Hepatocyte (in vitro differentiated cells): ENCODE data around the gene SKP1. TPM values are rescaled to one million over a fixed set of nuclear protein-coding genes. Genes with fewer than 3 reads are reported as not detected.

Experiments
- DNase-seq: peaks from one replicate; pipeline ENCODE4 v3.0.0-alpha.2; 2016; ENCODE audit warnings: low spot score
- H2AFZ ChIP-seq: fragments of 200-600 bp; sonication (generic); 2 replicates; pipeline ENCODE4 v1.6.0; 2016; ENCODE audit warnings: antibody characterized with exemption, mild to moderate bottlenecking
- H3K27ac ChIP-seq: fragments of 200-600 bp; sonication (generic); 2 replicates; pipeline ENCODE4 v1.5.1; 2016; ENCODE audit warnings: mild to moderate bottlenecking
- H3K27me3 ChIP-seq: fragments of 200-600 bp; sonication (generic); 2 replicates; pipeline ENCODE4 v1.6.1; 2016
- H3K36me3 ChIP-seq: fragments of 200-600 bp; sonication (generic); replicated peaks from 2 replicates; pipeline ENCODE4 v1.5.1; 2016; ENCODE audit warnings: low read depth; ENCODE audit not compliant: insufficient read depth
- H3K4me1 ChIP-seq: fragments of 200-600 bp; sonication (generic); 2 replicates; pipeline ENCODE4 v1.5.1; 2016; ENCODE audit warnings: mild to moderate bottlenecking, moderate library complexity; ENCODE audit not compliant: insufficient read depth
- H3K4me2 ChIP-seq: fragments of 200-600 bp; sonication (generic); 2 replicates; pipeline ENCODE4 v1.6.0; 2016
- H3K4me3 ChIP-seq: fragments of 200-600 bp; sonication (generic); 2 replicates; pipeline ENCODE4 v1.5.1; 2016; ENCODE audit warnings: mild to moderate bottlenecking
- H3K79me2 ChIP-seq: fragments of 200-600 bp; sonication (generic); 2 replicates; pipeline ENCODE4 v1.6.0; 2017; ENCODE audit warnings: mild to moderate bottlenecking
- H3K9me2 ChIP-seq: fragments of 200-600 bp; sonication (generic); replicated peaks from 2 replicates; pipeline ENCODE4 v1.6.0; 2017; ENCODE audit warnings: mild to moderate bottlenecking; ENCODE audit not compliant: insufficient read depth
- H3K9me3 ChIP-seq: fragments of 200-600 bp; sonication (generic); 2 replicates; pipeline ENCODE4 v1.5.1; 2016; ENCODE audit warnings: low read depth, mild to moderate bottlenecking
- H4K20me1 ChIP-seq: fragments of 200-600 bp; sonication (generic); 2 replicates; pipeline ENCODE4 v1.6.0; 2016; ENCODE audit warnings: mild to moderate bottlenecking; ENCODE audit not compliant: insufficient read depth, poor library complexity, severe bottlenecking
- CTCF ChIP-seq: fragments of 200-600 bp; sonication (generic); IDR thresholded peaks from 2 replicates; pipeline ENCODE4 v1.5.1; 2016; ENCODE audit warnings: antibody characterized with exemption, mild to moderate bottlenecking; ENCODE audit not compliant: poor library complexity
- EZH2 ChIP-seq: fragments of 200-600 bp; sonication (generic); IDR thresholded peaks from 2 replicates; pipeline ENCODE4 v1.6.1; 2016; ENCODE audit warnings: antibody characterized with exemption, mild to moderate bottlenecking, borderline replicate concordance
- EZH2phosphoT487 ChIP-seq: fragments of 200-600 bp; sonication (generic); IDR thresholded peaks from one replicate; pipeline ENCODE4 v1.6.1; 2018; ENCODE audit warnings: antibody characterized with exemption, mild to moderate bottlenecking, low read depth, moderate library complexity; ENCODE audit not compliant: unreplicated experiment, severe bottlenecking
- WGBS: methylation state at CpG from one replicate; pipeline ENCODE4 v1.1.6; 2016; ENCODE audit warnings: low lambda C conversion rate; ENCODE audit errors: missing lambda C conversion rate; 5-methylcytosine and 5-hydroxymethylcytosine counted together
- polyA plus RNA-seq: library from polyadenylated mRNA; unstranded; fragments of >200 nt; fragmentation: Nextera tagmentation; extraction: Ambion mirVana; gene quantifications from 2 replicates; pipeline ENCODE4 v1.2.1, GENCODE V29; 2016
- total RNA-seq: library from RNA; depleted of rRNA; stranded (reverse); fragments of >200 nt; gene quantifications from 2 replicates; pipeline ENCODE4 v1.2.3, GENCODE V29; 2014

SKP1 gene
- total and polyA plus RNA-seq, 2 experiments from 2014 or later, result 543 to 723 TPM

GRCh38 chr5:134178096-134178419, 1.3 kb upstream of the SKP1 start:
- peak overlapping the region; percentile 95 for H3K4me2 ChIP-seq
- peaks cover 26% of the 10 kb centered on the region for H3K4me1 ChIP-seq
- H3K36me3 ChIP-seq, result no peaks in the 10 kb centered on the region
- H3K27me3 ChIP-seq, result no peaks in the 10 kb centered on the region
- H4K20me1 ChIP-seq, result peaks cover 33% of the 10 kb centered on the region
- H3K27ac ChIP-seq, result peak overlapping the region; percentile 100
- no peak for TF ChIP-seq CTCF
- no peak for TF ChIP-seq EZH2
- TF ChIP-seq EZH2phosphoT487, result no peak
- no peaks in the 10 kb centered on the region for H3K9me3 ChIP-seq
- no peak overlapping the region for H3K4me3 ChIP-seq
- no peak for DNase-seq
- H3K9me2 ChIP-seq, result no peaks in the 10 kb centered on the region
- no peak overlapping the region for H2AFZ ChIP-seq
- 84% methylated on average over 3 of the region's 3 CpGs for WGBS
- peaks cover 38% of the 10 kb centered on the region for H3K79me2 ChIP-seq

GRCh38 chr5:134177369-134178095, 782 bp upstream of the SKP1 start:
- Histone ChIP-seq H2AFZ (peak overlapping the region; percentile 82), H3K27me3 (no peaks in the 10 kb centered on the region), H3K9me2 (no peaks in the 10 kb centered on the region), H3K27ac (peak overlapping the region; percentile 100), H3K4me1 (peaks cover 26% of the 10 kb centered on the region), H3K36me3 (no peaks in the 10 kb centered on the region), H3K4me3 (peak overlapping the region; percentile 100), H4K20me1 (peaks cover 39% of the 10 kb centered on the region), H3K4me2 (peak overlapping the region; percentile 95), H3K79me2 (peaks cover 43% of the 10 kb centered on the region), H3K9me3 (no peaks in the 10 kb centered on the region)
- TF ChIP-seq EZH2 (no peak), CTCF (no peak), EZH2phosphoT487 (no peak)
- DNase-seq, result peak; percentile 73
- 36% methylated on average over 29 of the region's 29 CpGs for WGBS

GRCh38 chr5:134175921-134176510, 734 bp downstream of the SKP1 start:
- Histone ChIP-seq H3K9me2 (no peaks in the 10 kb centered on the region), H3K79me2 (peaks cover 58% of the 10 kb centered on the region), H3K9me3 (no peaks in the 10 kb centered on the region), H3K27me3 (no peaks in the 10 kb centered on the region), H3K4me3 (peak overlapping the region; percentile 100), H4K20me1 (peaks cover 54% of the 10 kb centered on the region), H3K4me1 (peaks cover 26% of the 10 kb centered on the region), H2AFZ (peak overlapping the region; percentile 82), H3K4me2 (peak overlapping the region; percentile 95), H3K27ac (peak overlapping the region; percentile 100), H3K36me3 (peaks cover 3% of the 10 kb centered on the region)
- no peak for TF ChIP-seq EZH2
- no peak for TF ChIP-seq EZH2phosphoT487
- no peak for TF ChIP-seq CTCF
- under 1% methylated on average over 28 of the region's 31 CpGs for WGBS
- no peak for DNase-seq
